ENCODE measurements around the gene CEP76.

The CEP76 gene

GRCh38 chr18:12656938-12657683 is 45.4 kb downstream of the CEP76 start:
- peak; percentile 51 for DNase-seq (ENCODE audit: low read depth)
- peak overlapping the region; percentile 87 for H3K4me3 ChIP-seq (ENCODE audit: low read length)
- TF ChIP-seq, protein P1, sequence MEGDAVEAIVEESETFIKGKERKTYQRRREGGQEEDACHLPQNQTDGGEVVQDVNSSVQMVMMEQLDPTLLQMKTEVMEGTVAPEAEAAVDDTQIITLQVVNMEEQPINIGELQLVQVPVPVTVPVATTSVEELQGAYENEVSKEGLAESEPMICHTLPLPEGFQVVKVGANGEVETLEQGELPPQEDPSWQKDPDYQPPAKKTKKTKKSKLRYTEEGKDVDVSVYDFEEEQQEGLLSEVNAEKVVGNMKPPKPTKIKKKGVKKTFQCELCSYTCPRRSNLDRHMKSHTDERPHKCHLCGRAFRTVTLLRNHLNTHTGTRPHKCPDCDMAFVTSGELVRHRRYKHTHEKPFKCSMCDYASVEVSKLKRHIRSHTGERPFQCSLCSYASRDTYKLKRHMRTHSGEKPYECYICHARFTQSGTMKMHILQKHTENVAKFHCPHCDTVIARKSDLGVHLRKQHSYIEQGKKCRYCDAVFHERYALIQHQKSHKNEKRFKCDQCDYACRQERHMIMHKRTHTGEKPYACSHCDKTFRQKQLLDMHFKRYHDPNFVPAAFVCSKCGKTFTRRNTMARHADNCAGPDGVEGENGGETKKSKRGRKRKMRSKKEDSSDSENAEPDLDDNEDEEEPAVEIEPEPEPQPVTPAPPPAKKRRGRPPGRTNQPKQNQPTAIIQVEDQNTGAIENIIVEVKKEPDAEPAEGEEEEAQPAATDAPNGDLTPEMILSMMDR (conservative IDR thresholded peaks at IDR 0.05; ENCODE audit: low read length): no peak

DNA sequence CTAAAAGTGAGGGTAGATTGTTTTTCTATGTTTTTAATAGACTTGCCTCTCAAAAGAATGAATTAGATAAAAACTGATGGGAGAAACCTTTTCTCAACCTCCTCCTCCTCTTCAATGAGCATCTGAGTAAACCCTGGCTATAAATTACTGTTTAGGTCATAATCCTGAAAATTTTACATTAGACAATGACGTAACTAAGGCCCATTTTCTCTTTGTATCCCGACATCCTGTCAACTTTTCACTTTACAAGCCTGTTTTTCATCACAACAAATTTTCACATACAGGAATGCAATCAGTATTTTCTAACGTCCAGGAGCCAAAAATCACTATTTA is 46.0 kb downstream of the CEP76 start:
- TF ChIP-seq, protein P1 (conservative IDR thresholded peaks at IDR 0.05; ENCODE audit: low read length): no peak
- peak; percentile 29 for DNase-seq (ENCODE audit: low read depth)
- H3K4me3 ChIP-seq (ENCODE audit: low read length): peak overlapping the region; percentile 87

DNA sequence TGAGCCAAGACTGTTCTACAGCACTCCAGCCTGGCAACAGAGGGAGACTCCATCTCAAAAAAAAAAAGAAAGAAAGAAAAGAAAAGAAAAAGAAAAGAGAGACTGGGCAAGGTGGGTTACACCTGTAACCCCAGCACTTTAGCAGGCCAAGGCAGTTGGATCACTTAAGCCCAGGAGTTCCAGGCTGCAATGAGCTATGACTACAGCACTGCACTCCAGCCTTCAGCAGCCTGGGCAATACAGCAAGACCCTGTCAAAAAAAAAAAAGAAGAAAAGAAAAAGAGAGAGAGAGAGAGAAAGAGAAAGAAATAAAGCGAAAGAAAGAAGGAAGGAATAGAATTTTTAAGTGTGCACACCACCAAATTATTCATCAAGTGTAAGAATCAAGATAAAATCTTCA is 47.6 kb downstream of the CEP76 start:
- DNase-seq (ENCODE audit: low read depth): no peak
- no peak overlapping the region for H3K4me3 ChIP-seq (ENCODE audit: low read length)
- TF ChIP-seq, protein P1 (conservative IDR thresholded peaks at IDR 0.05; ENCODE audit: low read length): no peak

GRCh38 chr18:12652861-12653401 is 49.6 kb downstream of the CEP76 start:
- H3K4me3 ChIP-seq (ENCODE audit: low read length): no peak overlapping the region
- TF ChIP-seq, protein P1 (conservative IDR thresholded peaks at IDR 0.05; ENCODE audit: low read length): no peak
- peak; percentile 87 for DNase-seq (ENCODE audit: low read depth)

GRCh38 chr18:12651651-12652050 is 50.9 kb downstream of the CEP76 start:
- H3K4me3 ChIP-seq (ENCODE audit: low read length): no peak overlapping the region
- TF ChIP-seq, protein P1 (conservative IDR thresholded peaks at IDR 0.05; ENCODE audit: low read length): no peak
- DNase-seq (ENCODE audit: low read depth): no peak

DNA sequence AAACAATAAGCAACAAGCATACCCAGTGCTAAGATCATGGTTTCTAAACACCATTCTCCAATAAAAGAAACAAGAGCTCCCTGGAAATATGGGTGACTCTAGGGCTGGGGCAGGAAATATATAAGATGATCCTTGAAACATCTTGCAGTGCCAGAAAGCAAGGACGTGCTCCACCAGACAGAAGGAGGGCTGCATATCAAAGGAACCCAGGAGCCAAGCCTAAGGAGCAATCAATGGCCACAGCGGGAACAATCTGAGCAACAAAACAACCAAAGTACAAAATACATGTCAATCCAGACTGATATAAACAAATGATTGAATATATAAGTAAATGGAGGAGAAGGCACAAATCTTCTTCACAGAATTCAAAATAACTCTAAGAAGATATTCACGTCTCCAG is 54.8 kb downstream of the CEP76 start:
- TF ChIP-seq, protein P1 (conservative IDR thresholded peaks at IDR 0.05; ENCODE audit: low read length): no peak
- no peak for DNase-seq (ENCODE audit: low read depth)
- H3K4me3 ChIP-seq (ENCODE audit: low read length): no peak overlapping the region

DNA sequence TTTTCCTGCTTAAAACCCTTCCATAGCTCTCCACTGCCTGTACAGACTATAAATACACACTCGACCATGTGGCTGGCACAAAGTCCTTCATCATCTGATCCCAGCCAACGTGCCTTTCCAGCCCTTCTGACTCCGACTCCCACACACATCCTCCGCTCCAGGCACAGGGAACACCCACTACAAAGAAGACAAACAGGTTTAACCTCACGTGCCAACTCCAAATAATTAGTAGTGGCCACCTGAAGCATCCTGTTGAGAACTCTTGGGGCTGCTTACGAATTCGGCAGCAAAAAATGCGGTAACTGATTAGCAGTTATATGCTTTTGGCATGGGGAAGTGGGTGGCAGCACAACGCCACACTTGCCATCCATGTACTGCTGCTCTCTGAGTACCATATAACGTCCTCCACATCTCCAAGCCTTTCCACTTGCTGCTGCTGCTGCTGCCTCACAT is 56.7 kb downstream of the CEP76 start:
- DNase-seq (ENCODE audit: low read depth): peak; percentile 27

More for the DNA sequence above, 56.7 kb downstream of the CEP76 start:
- TF ChIP-seq, protein P1 (conservative IDR thresholded peaks at IDR 0.05; ENCODE audit: low read length): no peak
- H3K4me3 ChIP-seq (ENCODE audit: low read length): no peak overlapping the region
